ENCODE results near the gene DLG2.
A peak's percentile ranks its signal among the peaks of the same experiment; 100 is the strongest.

Gene DLG2

GRCh38 chr11:84566671-84567070, 1060.5 kb downstream of the DLG2 start:
- H3K27me3 ChIP-seq (ENCODE audit: insufficient read depth, low read length), result no peaks in the 10 kb centered on the region
- peak overlapping the region; percentile 93 for H3K27ac ChIP-seq (ENCODE audit: low read depth, low read length, poor library complexity, severe bottlenecking)
- H3K9ac ChIP-seq (ENCODE audit: low read length), result peak overlapping the region; percentile 47; the same call in 1 of the 2 replicates
- peaks cover 44% of the 10 kb centered on the region for H3K4me1 ChIP-seq (ENCODE audit: insufficient read depth, low read length, severe bottlenecking)
- no peaks in the 10 kb centered on the region for H3K36me3 ChIP-seq (ENCODE audit: insufficient read depth, low read length)
- TF ChIP-seq EZH2 (IDR thresholded peaks at IDR 0.05; ENCODE audit: borderline replicate concordance, low read length), result no peak
- TF ChIP-seq CTCF (IDR thresholded peaks at IDR 0.05; ENCODE audit: low read length), result no peak
- H3K79me2 ChIP-seq (ENCODE audit: insufficient read depth, low read length), result no peaks in the 10 kb centered on the region
- no peaks in the 10 kb centered on the region for H3F3A ChIP-seq (ENCODE audit: insufficient read depth, low read length)
- peak overlapping the region; percentile 60 for H3K4me2 ChIP-seq (ENCODE audit: low read length)
- peak overlapping the region; percentile 34 for H3K4me3 ChIP-seq (ENCODE audit: low read depth, low read length, poor library complexity, severe bottlenecking)
- no peak overlapping the region for H2AFZ ChIP-seq (ENCODE audit: low read length)
- H4K20me1 ChIP-seq (ENCODE audit: insufficient read depth, low read length), result no peaks in the 10 kb centered on the region
- H3K9me2 ChIP-seq (ENCODE audit: low read depth, low read length), result no peaks in the 10 kb centered on the region
- H3K9me3 ChIP-seq (ENCODE audit: low read length), result no peaks in the 10 kb centered on the region

GRCh38 chr11:84564867-84565184, 1062.3 kb downstream of the DLG2 start:
- Histone ChIP-seq H4K20me1 (ENCODE audit: insufficient read depth, low read length) (no peaks in the 10 kb centered on the region), H3K79me2 (ENCODE audit: insufficient read depth, low read length) (no peaks in the 10 kb centered on the region), H3K9me2 (ENCODE audit: low read depth, low read length) (no peaks in the 10 kb centered on the region), H2AFZ (ENCODE audit: low read length) (no peak overlapping the region), H3K27me3 (ENCODE audit: insufficient read depth, low read length) (no peaks in the 10 kb centered on the region), H3K9ac (ENCODE audit: low read length) (no peak overlapping the region), H3K4me1 (ENCODE audit: insufficient read depth, low read length, severe bottlenecking) (peaks cover 44% of the 10 kb centered on the region), H3K27ac (ENCODE audit: low read depth, low read length, poor library complexity, severe bottlenecking) (no peak overlapping the region), H3K4me2 (ENCODE audit: low read length) (no peak overlapping the region), H3K36me3 (ENCODE audit: insufficient read depth, low read length) (no peaks in the 10 kb centered on the region), H3K9me3 (ENCODE audit: low read length) (no peaks in the 10 kb centered on the region), H3F3A (ENCODE audit: insufficient read depth, low read length) (no peaks in the 10 kb centered on the region), H3K4me3 (ENCODE audit: low read depth, low read length, poor library complexity, severe bottlenecking) (no peak overlapping the region)
- TF ChIP-seq CTCF (IDR thresholded peaks at IDR 0.05; ENCODE audit: low read length) (no peak), EZH2 (IDR thresholded peaks at IDR 0.05; ENCODE audit: borderline replicate concordance, low read length) (no peak)

- Histone ChIP-seq H2AFZ (ENCODE audit: low read length) (no peak overlapping the region), H3K9me2 (ENCODE audit: low read depth, low read length) (no peaks in the 10 kb centered on the region), H3K9me3 (ENCODE audit: low read length) (no peaks in the 10 kb centered on the region), H3K9ac (ENCODE audit: low read length) (no peak overlapping the region), H3K4me1 (ENCODE audit: insufficient read depth, low read length, severe bottlenecking) (peaks cover 44% of the 10 kb centered on the region), H4K20me1 (ENCODE audit: insufficient read depth, low read length) (no peaks in the 10 kb centered on the region), H3K4me2 (ENCODE audit: low read length) (no peak overlapping the region), H3K4me3 (ENCODE audit: low read depth, low read length, poor library complexity, severe bottlenecking) (no peak overlapping the region), H3K27ac (ENCODE audit: low read depth, low read length, poor library complexity, severe bottlenecking) (peak overlapping the region; percentile 45), H3F3A (ENCODE audit: insufficient read depth, low read length) (no peaks in the 10 kb centered on the region), H3K36me3 (ENCODE audit: insufficient read depth, low read length) (no peaks in the 10 kb centered on the region), H3K79me2 (ENCODE audit: insufficient read depth, low read length) (no peaks in the 10 kb centered on the region), H3K27me3 (ENCODE audit: insufficient read depth, low read length) (no peaks in the 10 kb centered on the region)
- no peak for TF ChIP-seq EZH2 (IDR thresholded peaks at IDR 0.05; ENCODE audit: borderline replicate concordance, low read length)
- TF ChIP-seq CTCF (IDR thresholded peaks at IDR 0.05; ENCODE audit: low read length), result peak; percentile 85
These were observed 1062.8 kb downstream of the DLG2 start for GRCh38 chr11:84564180-84564866.

All from OCI-LY1 (cell line).